Type B pancreatic cell (in vitro differentiated cells): ENCODE results near the gene SFN. TPM values are rescaled to one million over a fixed set of nuclear protein-coding genes. Genes with fewer than 3 reads are reported as not detected.

ENCODE experiments used
- DNase-seq: peaks from one replicate; pipeline ENCODE4 v3.0.0; 2021; ENCODE audit warnings: mixed read lengths; ENCODE audit not compliant: unreplicated experiment; ENCODE audit errors: extremely low spot score
- H3K27ac Mint-ChIP-seq: 2 replicates; pipeline ENCODE4 v1.8.0; 2021; ENCODE audit warnings: mild to moderate bottlenecking, mixed read lengths
- H3K27me3 Mint-ChIP-seq: 2 replicates; pipeline ENCODE4 v1.8.0; 2021; ENCODE audit warnings: mixed read lengths
- H3K36me3 Mint-ChIP-seq: 2 replicates; pipeline ENCODE4 v1.8.0; 2021; ENCODE audit warnings: mixed read lengths
- H3K4me1 Mint-ChIP-seq: one replicate; pipeline ENCODE4 v1.8.0; 2021; ENCODE audit warnings: mixed read lengths; ENCODE audit not compliant: unreplicated experiment
- H3K4me3 Mint-ChIP-seq: 2 replicates; pipeline ENCODE4 v1.8.0; 2021; ENCODE audit warnings: mild to moderate bottlenecking, mixed read lengths
- H3K9me3 Mint-ChIP-seq: 2 replicates; pipeline ENCODE4 v1.8.0; 2021; ENCODE audit warnings: mixed read lengths
- CTCF ChIP-seq: fragments of 200-600 bp; sonication (generic); conservative IDR thresholded peaks from 2 replicates; pipeline ENCODE4 v1.5.0; 2021; ENCODE audit warnings: antibody characterized with exemption, mild to moderate bottlenecking
- total RNA-seq: library from RNA; stranded (reverse); gene quantifications from 2 replicates; pipeline ENCODE4 v1.2.1, GENCODE V29; 2021; ENCODE audit warnings: low replicate concordance

SFN gene
- total RNA-seq, 1 donor from 2014 or later, result 27.7 TPM

GRCh38 chr1:26909951-26910342 is 47.0 kb downstream of the SFN start:
- Mint-ChIP-seq H3K27me3 (peaks cover 7% of the 10 kb centered on the region), H3K36me3 (no peaks in the 10 kb centered on the region), H3K27ac (peak overlapping the region; percentile 45), H3K4me1 (no peaks in the 10 kb centered on the region), H3K4me3 (no peak overlapping the region), H3K9me3 (no peaks in the 10 kb centered on the region)
- no peak for DNase-seq
- no peak for TF ChIP-seq CTCF

- H3K27me3 Mint-ChIP-seq, result peaks cover 7% of the 10 kb centered on the region
- H3K4me1 Mint-ChIP-seq, result no peaks in the 10 kb centered on the region
- peak overlapping the region; percentile 45 for H3K27ac Mint-ChIP-seq
- H3K4me3 Mint-ChIP-seq, result peak overlapping the region; percentile 33
- DNase-seq, result no peak
- no peaks in the 10 kb centered on the region for H3K36me3 Mint-ChIP-seq
- TF ChIP-seq CTCF, result no peak
- no peaks in the 10 kb centered on the region for H3K9me3 Mint-ChIP-seq
Measured at GRCh38 chr1:26910343-26911160, 47.6 kb downstream of the SFN start.

GRCh38 chr1:26911399-26912146 is 48.6 kb downstream of the SFN start:
- TF ChIP-seq CTCF, result no peak
- Mint-ChIP-seq H3K4me3 (peak overlapping the region; percentile 44), H3K4me1 (no peaks in the 10 kb centered on the region), H3K27me3 (peaks cover 7% of the 10 kb centered on the region), H3K36me3 (no peaks in the 10 kb centered on the region), H3K27ac (no peak overlapping the region), H3K9me3 (no peaks in the 10 kb centered on the region)
- DNase-seq, result no peak

GRCh38 chr1:26912147-26912490 is 49.2 kb downstream of the SFN start:
- no peaks in the 10 kb centered on the region for H3K36me3 Mint-ChIP-seq
- no peaks in the 10 kb centered on the region for H3K4me1 Mint-ChIP-seq
- H3K9me3 Mint-ChIP-seq, result no peaks in the 10 kb centered on the region
- TF ChIP-seq CTCF, result no peak
- H3K27me3 Mint-ChIP-seq, result peaks cover 7% of the 10 kb centered on the region
- H3K4me3 Mint-ChIP-seq, result no peak overlapping the region
- no peak overlapping the region for H3K27ac Mint-ChIP-seq
- no peak for DNase-seq

- Mint-ChIP-seq H3K36me3 (no peaks in the 10 kb centered on the region), H3K4me1 (no peaks in the 10 kb centered on the region), H3K27ac (peak overlapping the region; percentile 86), H3K27me3 (peaks cover 7% of the 10 kb centered on the region), H3K9me3 (no peaks in the 10 kb centered on the region), H3K4me3 (peak overlapping the region; percentile 77)
- TF ChIP-seq CTCF, result no peak
- no peak for DNase-seq
Measured at GRCh38 chr1:26913389-26913753, 50.4 kb downstream of the SFN start.

Other genes starting within 250 kb of the SFN start
- 106 and 121 TPM in 2 replicates for gene ARID1A, start 167.1 kb upstream of the SFN start, total RNA-seq
- gene PIGV, start 75.2 kb upstream of the SFN start, total RNA-seq, result 13.3 and 15.3 TPM in 2 replicates
- gene ZDHHC18, start 36.5 kb upstream of the SFN start, total RNA-seq, result 29.7 and 40.7 TPM in 2 replicates
- gene GPN2, start 27.1 kb downstream of the SFN start, total RNA-seq, result 28.7 and 35.1 TPM in 2 replicates
- gene GPATCH3, start 37.3 kb downstream of the SFN start, total RNA-seq, result 19.2 and 23.7 TPM in 2 replicates
- gene NR0B2, start 50.8 kb downstream of the SFN start, total RNA-seq, result 6.8 and 7.2 TPM in 2 replicates
- gene NUDC, start 58.6 kb downstream of the SFN start, total RNA-seq, result 73.4 and 82.7 TPM in 2 replicates
- 12.2 and 26.9 TPM in 2 replicates for gene KDF1, start 97.3 kb downstream of the SFN start, total RNA-seq
- gene TRNP1, start 130.5 kb downstream of the SFN start, total RNA-seq, result 39.2 and 52.3 TPM in 2 replicates
- 9.3 and 10.4 TPM in 2 replicates for gene TENT5B, start 149.7 kb downstream of the SFN start, total RNA-seq